ENCODE measurements around the gene OR2G2. TPM values are rescaled to one million over a fixed set of nuclear protein-coding genes. Genes with fewer than 3 reads are reported as not detected.

OR2G2 gene
- total and polyA plus RNA-seq, 8 donors = not detected

DNA sequence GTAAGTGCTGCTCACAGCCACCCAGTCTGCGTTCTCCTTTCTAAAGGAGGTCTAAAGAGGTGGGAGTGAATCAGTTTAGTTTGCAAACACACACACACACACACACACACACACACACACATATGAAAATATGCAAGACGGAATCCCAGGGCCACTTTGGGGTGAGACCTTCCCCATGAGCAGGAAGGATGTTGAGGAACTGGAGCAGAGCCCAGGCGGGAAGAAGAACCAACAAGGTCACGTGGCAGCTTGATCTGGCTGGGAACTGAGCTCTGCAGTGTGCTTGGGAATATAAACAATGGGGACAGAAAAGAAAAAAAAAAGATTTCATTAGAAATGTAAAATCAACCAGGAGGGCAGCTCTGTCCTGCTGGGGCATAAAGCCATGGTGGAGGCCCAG lies 49.9 kb downstream of the OR2G2 start:
- Histone ChIP-seq H3K36me3 (no peaks in the 10 kb centered on the region), H3K27ac (no peak overlapping the region), H3K4me3 (no peak overlapping the region), H3K9me3 (peaks cover 0 to 19% (median 7%) of the 10 kb centered on the region in 4 donors), H3K4me1 (peaks cover 0 to 10% (median 0%) of the 10 kb centered on the region in 4 donors), H3K27me3 (peaks cover 0 to 11% (median 0%) of the 10 kb centered on the region in 3 donors)
- DNase-seq = peak in 1 of 2 donors; percentile 35
- intact Hi-C loops (cut with DNase I; ENCODE audit: low total_unique reads) = no loop called here
- TF ChIP-seq POLR2A (IDR thresholded peaks at IDR 0.05) (no peak), POLR2AphosphoS5 (IDR thresholded peaks at IDR 0.05) (no peak), EP300 (IDR thresholded peaks at IDR 0.05) (no peak)
- TF ChIP-seq, protein P1, sequence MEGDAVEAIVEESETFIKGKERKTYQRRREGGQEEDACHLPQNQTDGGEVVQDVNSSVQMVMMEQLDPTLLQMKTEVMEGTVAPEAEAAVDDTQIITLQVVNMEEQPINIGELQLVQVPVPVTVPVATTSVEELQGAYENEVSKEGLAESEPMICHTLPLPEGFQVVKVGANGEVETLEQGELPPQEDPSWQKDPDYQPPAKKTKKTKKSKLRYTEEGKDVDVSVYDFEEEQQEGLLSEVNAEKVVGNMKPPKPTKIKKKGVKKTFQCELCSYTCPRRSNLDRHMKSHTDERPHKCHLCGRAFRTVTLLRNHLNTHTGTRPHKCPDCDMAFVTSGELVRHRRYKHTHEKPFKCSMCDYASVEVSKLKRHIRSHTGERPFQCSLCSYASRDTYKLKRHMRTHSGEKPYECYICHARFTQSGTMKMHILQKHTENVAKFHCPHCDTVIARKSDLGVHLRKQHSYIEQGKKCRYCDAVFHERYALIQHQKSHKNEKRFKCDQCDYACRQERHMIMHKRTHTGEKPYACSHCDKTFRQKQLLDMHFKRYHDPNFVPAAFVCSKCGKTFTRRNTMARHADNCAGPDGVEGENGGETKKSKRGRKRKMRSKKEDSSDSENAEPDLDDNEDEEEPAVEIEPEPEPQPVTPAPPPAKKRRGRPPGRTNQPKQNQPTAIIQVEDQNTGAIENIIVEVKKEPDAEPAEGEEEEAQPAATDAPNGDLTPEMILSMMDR (IDR thresholded peaks at IDR 0.05) = no peak
- WGBS, 5 donors = 55 to 70% (median 64%) methylated on average over 4 of the region's 4 CpGs

DNA sequence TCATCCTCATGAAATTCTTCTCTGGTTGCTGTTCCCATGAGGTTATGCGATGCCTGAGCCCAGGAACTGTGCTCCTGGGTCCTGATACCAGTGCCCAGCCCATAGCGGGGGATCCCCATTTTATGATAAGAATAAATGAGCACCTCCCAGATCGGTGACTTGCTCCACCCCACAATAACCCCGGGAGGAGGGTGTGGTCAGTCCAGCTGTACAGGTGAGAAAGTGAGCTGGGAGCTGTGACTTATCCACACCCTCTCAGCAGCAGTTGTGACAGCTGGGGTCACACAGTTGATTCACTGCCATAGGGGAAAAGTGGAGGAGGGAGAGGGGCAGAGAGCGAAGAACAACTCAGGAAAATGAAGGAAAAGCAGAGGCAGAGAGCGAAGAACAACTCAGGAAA lies 50.6 kb downstream of the OR2G2 start:
- TF ChIP-seq EP300 (IDR thresholded peaks at IDR 0.05) (no peak), POLR2A (IDR thresholded peaks at IDR 0.05) (no peak), POLR2AphosphoS5 (IDR thresholded peaks at IDR 0.05) (no peak)
- TF ChIP-seq, protein P1 (IDR thresholded peaks at IDR 0.05) = no peak
- peaks cover 0 to 11% (median 0%) of the 10 kb centered on the region in 3 donors for H3K27me3 ChIP-seq
- peak overlapping the region in 2 of 4 donors; percentile 45 to 49 for H3K4me3 ChIP-seq
- WGBS, 5 donors = 49 to 72% (median 56%) methylated on average over 6 of the region's 6 CpGs
- DNase-seq = peak in 1 of 2 donors; percentile 14
- no peaks in the 10 kb centered on the region for H3K36me3 ChIP-seq
- peaks cover 0 to 14% (median 7%) of the 10 kb centered on the region in 4 donors for H3K9me3 ChIP-seq
- peak overlapping the region in 2 of 5 donors; percentile 63 to 68 for H3K27ac ChIP-seq
- H3K4me1 ChIP-seq = peaks cover 0 to 10% (median 0%) of the 10 kb centered on the region in 4 donors
- intact Hi-C loops (cut with DNase I; ENCODE audit: low total_unique reads) = no loop called here

Small RNA genes within 50 kb of the gene (small RNA-seq; reads per million reads assigned to genes)
- 0 reads per million in 4 donors for gene RF00026

Other genes with a start within 250 kb of the OR2G2 start
- gene NLRP3, start 172.2 kb upstream of the OR2G2 start, total RNA-seq = 1 to 10 TPM in 3 of 5 donors, under 1 TPM in 1, not detected in 1; under 0.01 to 5.5 (median 3.5) TPM
- 1 to 10 TPM in 1 of 3 donors, under 1 TPM in 2; 0.20 to 2.3 (median 0.61) TPM for gene NLRP3, start 172.2 kb upstream of the OR2G2 start, polyA plus RNA-seq
- not detected for gene OR2B11, start 130.3 kb upstream of the OR2G2 start, total RNA-seq
- not detected for gene OR2B11, start 130.3 kb upstream of the OR2G2 start, polyA plus RNA-seq
- gene OR2C3, start 51.9 kb upstream of the OR2G2 start, total RNA-seq = not detected
- gene OR2C3, start 51.9 kb upstream of the OR2G2 start, polyA plus RNA-seq = not detected
- gene GCSAML, start 39.2 kb upstream of the OR2G2 start, total RNA-seq = under 1 TPM in 2 of 5 donors, not detected in 3; 0.14 to 0.18 TPM
- gene GCSAML, start 39.2 kb upstream of the OR2G2 start, polyA plus RNA-seq = 1 to 10 TPM in 1 of 3 donors, under 1 TPM in 2; 0.08 to 2.1 (median 0.68) TPM
- gene OR2G3, start 17.2 kb downstream of the OR2G2 start, total RNA-seq = not detected
- not detected for gene OR2G3, start 17.2 kb downstream of the OR2G2 start, polyA plus RNA-seq
- not detected for gene OR13G1, start 91.4 kb downstream of the OR2G2 start, total RNA-seq
- gene OR13G1, start 91.4 kb downstream of the OR2G2 start, polyA plus RNA-seq = not detected
- not detected for gene OR6F1, start 128.3 kb downstream of the OR2G2 start, total RNA-seq
- gene OR6F1, start 128.3 kb downstream of the OR2G2 start, polyA plus RNA-seq = not detected
- gene OR14K1, start 150.3 kb downstream of the OR2G2 start, total RNA-seq = not detected
- gene OR14K1, start 150.3 kb downstream of the OR2G2 start, polyA plus RNA-seq = not detected
- not detected for gene OR14A2, start 159.8 kb downstream of the OR2G2 start, total RNA-seq
- gene OR14A2, start 159.8 kb downstream of the OR2G2 start, polyA plus RNA-seq = not detected
- gene OR1C1, start 172.2 kb downstream of the OR2G2 start, total RNA-seq = not detected
- gene OR1C1, start 172.2 kb downstream of the OR2G2 start, polyA plus RNA-seq = not detected
- gene OR14A16, start 235.8 kb downstream of the OR2G2 start, total RNA-seq = not detected
- gene OR14A16, start 235.8 kb downstream of the OR2G2 start, polyA plus RNA-seq = not detected

All from stomach (tissue), 9 donors.